ACHN (cell line): ENCODE data around the gene CENPT.

Source experiments
- DNase-seq: peaks from one replicate; pipeline ENCODE4 v3.0.0-alpha.2; 2015
- in situ Hi-C: cut with HindIII; loops from 2 replicates; pipeline ENCODE4 v1.10.0; 2017; ENCODE audit warnings: low sequenced_read_pairs, low pct_ligation_motif_present, low pct_unique_long_range_greater_than_20kb

CENPT gene

GRCh38 chr16:67796099-67796718 is 51.3 kb downstream of the CENPT start:
- in situ Hi-C loops: no loop called here

GRCh38 chr16:67790071-67790470 is 57.4 kb downstream of the CENPT start:
- in situ Hi-C loops: no loop called here
- DNase-seq: no peak

More at GRCh38 chr16:67796099-67796718, 51.3 kb downstream of the CENPT start:
- DNase-seq: no peak

- no peak for DNase-seq
- in situ Hi-C loops: no loop called here
Measured at GRCh38 chr16:67786491-67786890, 61.0 kb downstream of the CENPT start.

DNA sequence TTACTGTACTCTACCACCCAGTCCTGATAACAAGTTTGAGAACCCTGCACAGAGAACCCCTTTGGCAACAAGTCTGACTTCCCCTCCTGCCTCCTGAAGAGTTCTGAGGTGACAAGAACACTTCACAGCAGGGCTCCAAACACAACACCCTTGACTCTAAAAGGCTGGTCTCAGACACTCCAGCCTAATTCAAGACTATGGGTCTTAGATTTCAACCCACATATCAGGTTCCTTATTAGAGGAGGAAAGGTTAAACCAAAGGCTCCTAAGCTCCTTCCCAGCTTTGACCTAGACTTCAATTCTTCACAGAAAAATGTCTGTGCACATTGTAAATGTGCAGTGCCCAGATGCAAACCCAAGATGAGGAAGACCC is 64.2 kb downstream of the CENPT start:
- in situ Hi-C loops: no loop called here
- no peak for DNase-seq

DNA sequence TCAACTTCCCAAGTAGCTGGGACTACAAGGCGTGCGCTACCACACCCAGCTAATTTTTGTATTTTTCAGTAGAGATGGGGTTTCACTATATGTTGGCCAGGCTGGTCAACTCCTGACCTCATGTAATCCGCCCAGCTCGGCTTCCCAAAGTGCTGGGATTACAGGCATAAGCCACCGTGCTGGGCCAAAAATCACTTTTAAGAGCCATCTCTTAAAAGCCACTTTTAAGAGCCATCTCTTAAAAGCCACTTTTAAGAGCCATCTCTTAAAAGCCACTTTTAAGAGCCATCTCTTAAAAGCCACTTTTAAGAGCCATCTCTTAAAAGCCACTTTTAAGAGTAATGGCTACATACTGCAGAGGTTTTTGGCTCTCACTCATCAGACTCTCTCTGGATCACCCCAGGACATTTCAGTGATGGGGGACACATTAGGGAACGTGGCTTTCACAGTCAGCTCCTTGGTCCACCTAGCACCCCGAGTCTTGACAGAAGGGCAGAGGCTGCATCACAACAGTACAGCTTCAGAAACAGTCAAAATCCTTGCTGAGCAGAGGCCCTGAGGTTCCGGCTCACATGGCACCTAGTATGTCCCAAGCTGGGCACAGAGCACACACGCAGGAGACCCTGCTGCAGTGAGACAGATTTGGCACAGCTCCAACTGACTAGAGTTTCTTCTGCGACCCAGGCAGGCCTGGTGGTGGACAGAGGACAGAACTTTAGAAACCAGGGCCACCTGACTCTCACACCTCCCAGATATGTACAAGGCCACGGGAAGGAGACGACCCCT is 64.7 kb downstream of the CENPT start:
- DNase-seq: no peak
- in situ Hi-C loops: no loop called here

DNA sequence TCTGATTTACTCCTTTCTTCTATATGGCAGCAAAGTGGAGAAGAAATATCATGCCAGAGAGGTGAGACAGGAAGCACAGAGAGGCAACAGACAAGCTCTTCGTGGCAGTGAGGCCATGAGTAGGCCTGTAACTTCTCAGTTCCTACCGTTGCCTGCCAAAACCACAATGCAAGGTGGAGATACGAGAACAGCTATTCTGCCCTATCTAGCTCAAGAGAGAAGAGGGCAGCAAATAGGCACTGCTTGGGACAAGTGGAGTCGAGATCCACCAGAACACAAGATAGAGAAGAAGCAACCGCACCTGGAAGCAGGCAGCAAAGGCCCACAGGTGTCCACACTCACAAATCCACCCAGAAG is 66.0 kb downstream of the CENPT start:
- in situ Hi-C loops: no loop called here
- DNase-seq: no peak

GRCh38 chr16:67780847-67781564 is 66.5 kb downstream of the CENPT start:
- no peak for DNase-seq
- in situ Hi-C loops: no loop called here

GRCh38 chr16:67779256-67780014 is 68.1 kb downstream of the CENPT start:
- in situ Hi-C loops: no loop called here

More at GRCh38 chr16:67779256-67780014, 68.1 kb downstream of the CENPT start:
- no peak for DNase-seq
